Stimulated activated effector memory CD8-positive, alpha-beta T cell treated with anti-CD3 and anti-CD28 coated beads, Interleukin-12 subunit alpha, Interleukin-12 subunit beta, amount 100 ng/mL, for 72 hours (primary cell): ENCODE results near the gene FOS.

Experiments used
- ATAC-seq: fragments of 150-1000 bp; cut with Tn5 transposase; 2 replicates; pipeline ENCODE4 v1.10.0; 2021
- DNase-seq, 2 donors: peaks; one replicate each; pipeline ENCODE4 v3.0.0; 2021 to 2022; ENCODE audit warnings: low spot score in 2 of 2
- H3K27ac Mint-ChIP-seq: one replicate; pipeline ENCODE4 v1.8.0; 2022; ENCODE audit warnings: mild to moderate bottlenecking, mixed read lengths
- H3K36me3 Mint-ChIP-seq: one replicate; pipeline ENCODE4 v1.8.0; 2022; ENCODE audit warnings: mild to moderate bottlenecking, mixed read lengths
- H3K4me1 Mint-ChIP-seq: one replicate; pipeline ENCODE4 v1.8.0; 2022; ENCODE audit warnings: mixed read lengths
- H3K4me3 Mint-ChIP-seq: one replicate; pipeline ENCODE4 v1.8.0; 2022; ENCODE audit warnings: mild to moderate bottlenecking, mixed read lengths
- H3K9me3 Mint-ChIP-seq: one replicate; pipeline ENCODE4 v1.8.0; 2022; ENCODE audit warnings: mixed read lengths

FOS gene

GRCh38 chr14:75331471-75331870 is 52.8 kb downstream of the FOS start:
- Mint-ChIP-seq H3K4me3 (no peak overlapping the region), H3K27ac (no peak overlapping the region), H3K4me1 (peaks cover 34% of the 10 kb centered on the region), H3K36me3 (peaks cover 6% of the 10 kb centered on the region), H3K9me3 (no peaks in the 10 kb centered on the region)
- ATAC-seq (no peak), DNase-seq (no peak)
